BE2C (cell line): ENCODE data around the gene C10orf95.

Experiments
- DNase-seq: peaks from one replicate; pipeline ENCODE4 v3.0.0-alpha.2; 2020
- H3K27me3 ChIP-seq: fragments of 250-450 bp; sonication (Bioruptor Pico); 2 replicates; pipeline ENCODE4 v1.5.1; 2020; ENCODE audit warnings: mild to moderate bottlenecking
- H3K36me3 ChIP-seq: fragments of 250-450 bp; sonication (Bioruptor Pico); 2 replicates; pipeline ENCODE4 v1.5.1; 2020; ENCODE audit warnings: mild to moderate bottlenecking
- H3K4me1 ChIP-seq: fragments of 250-450 bp; sonication (Bioruptor Pico); 2 replicates; pipeline ENCODE4 v1.5.1; 2020
- H3K4me3 ChIP-seq: 2 replicates; pipeline ENCODE4 v1.5.1; 2011; ENCODE audit warnings: low read depth, low read length
- H3K9me3 ChIP-seq: fragments of 250-450 bp; sonication (Bioruptor Pico); 2 replicates; pipeline ENCODE4 v1.5.1; 2020
- CTCF ChIP-seq: IDR thresholded peaks from 2 replicates; pipeline ENCODE4 v1.5.1; 2012; ENCODE audit warnings: mild to moderate bottlenecking, low read depth, low read length

The C10orf95 gene

GRCh38 chr10:102444851-102445250, 6.5 kb downstream of the C10orf95 start:
- no peak for DNase-seq
- no peak for TF ChIP-seq CTCF
- H3K27me3 ChIP-seq = no peaks in the 10 kb centered on the region
- no peak overlapping the region for H3K4me3 ChIP-seq
- no peaks in the 10 kb centered on the region for H3K9me3 ChIP-seq
- no peaks in the 10 kb centered on the region for H3K4me1 ChIP-seq
- H3K36me3 ChIP-seq = no peaks in the 10 kb centered on the region

GRCh38 chr10:102438374-102438773, 13.0 kb downstream of the C10orf95 start:
- H3K9me3 ChIP-seq = no peaks in the 10 kb centered on the region
- no peaks in the 10 kb centered on the region for H3K27me3 ChIP-seq
- H3K36me3 ChIP-seq = no peaks in the 10 kb centered on the region
- no peak overlapping the region for H3K4me3 ChIP-seq
- no peak for TF ChIP-seq CTCF
- H3K4me1 ChIP-seq = no peaks in the 10 kb centered on the region
- no peak for DNase-seq

- Histone ChIP-seq H3K4me3 (no peak overlapping the region), H3K4me1 (no peaks in the 10 kb centered on the region), H3K27me3 (no peaks in the 10 kb centered on the region), H3K36me3 (no peaks in the 10 kb centered on the region), H3K9me3 (no peaks in the 10 kb centered on the region)
- no peak for TF ChIP-seq CTCF
- no peak for DNase-seq
These were observed 13.8 kb downstream of the C10orf95 start for GRCh38 chr10:102437515-102437914.

- no peaks in the 10 kb centered on the region for H3K27me3 ChIP-seq
- no peak overlapping the region for H3K4me3 ChIP-seq
- no peak for TF ChIP-seq CTCF
- H3K36me3 ChIP-seq = no peaks in the 10 kb centered on the region
- H3K4me1 ChIP-seq = no peaks in the 10 kb centered on the region
- H3K9me3 ChIP-seq = no peaks in the 10 kb centered on the region
- DNase-seq = no peak
These were observed 15.0 kb downstream of the C10orf95 start for GRCh38 chr10:102436312-102436711.

- Histone ChIP-seq H3K9me3 (no peaks in the 10 kb centered on the region), H3K4me1 (no peaks in the 10 kb centered on the region), H3K27me3 (no peaks in the 10 kb centered on the region), H3K4me3 (no peak overlapping the region), H3K36me3 (no peaks in the 10 kb centered on the region)
- no peak for TF ChIP-seq CTCF
- no peak for DNase-seq
These were observed 15.7 kb downstream of the C10orf95 start for GRCh38 chr10:102435529-102436233.

GRCh38 chr10:102435133-102435497, 16.2 kb downstream of the C10orf95 start:
- no peaks in the 10 kb centered on the region for H3K36me3 ChIP-seq
- no peak overlapping the region for H3K4me3 ChIP-seq
- DNase-seq = no peak
- no peaks in the 10 kb centered on the region for H3K4me1 ChIP-seq
- no peaks in the 10 kb centered on the region for H3K27me3 ChIP-seq
- no peaks in the 10 kb centered on the region for H3K9me3 ChIP-seq
- no peak for TF ChIP-seq CTCF
